Activated CD8-positive, alpha-beta T cell treated with anti-CD3 and anti-CD28 coated beads for 36 hours (primary cell): ENCODE measurements around the gene ARPIN. TPM values are rescaled to one million over a fixed set of nuclear protein-coding genes. Genes with fewer than 3 reads are reported as not detected.
"Not testable (repeated sequence)": the region's sequence is repeated elsewhere in the genome, so short reads cannot be mapped to it uniquely, and the experiment has no call there.

Experiments used
- ATAC-seq: fragments of 200-7000 bp; cut with Tn5 transposase; one replicate; pipeline ENCODE4 v1.10.0; 2021; ENCODE audit warnings: mild to moderate bottlenecking, moderate library complexity
- CTCF ChIA-PET: fragments of 350-600 bp; sonication (Branson Sonifier 250); formaldehyde crosslinking; loops from one replicate; lab custom pipeline; 2021; ENCODE audit warnings: antibody characterized with exemption; lab: Charles Lee
- POLR2A ChIA-PET: fragments of 350-600 bp; sonication (Branson Sonifier 250); formaldehyde crosslinking; loops from one replicate; lab custom pipeline; 2021; ENCODE audit warnings: antibody characterized with exemption; lab: Charles Lee
- DNase-seq: peaks from one replicate; pipeline ENCODE4 v3.0.0-alpha.2; 2020
- H3K27ac Mint-ChIP-seq: one replicate; pipeline ENCODE4 v1.8.0; 2021; ENCODE audit warnings: mild to moderate bottlenecking, mixed read lengths
- H3K27me3 Mint-ChIP-seq: one replicate; pipeline ENCODE4 v1.8.0; 2021; ENCODE audit warnings: mixed read lengths
- H3K36me3 Mint-ChIP-seq: one replicate; pipeline ENCODE4 v1.8.0; 2021; ENCODE audit warnings: low read depth, mixed read lengths
- H3K4me1 Mint-ChIP-seq: one replicate; pipeline ENCODE4 v1.8.0; 2021; ENCODE audit warnings: low read depth, mixed read lengths
- H3K4me3 Mint-ChIP-seq: one replicate; pipeline ENCODE4 v1.8.0; 2021; ENCODE audit warnings: mild to moderate bottlenecking, moderate library complexity, mixed read lengths
- H3K9me3 Mint-ChIP-seq: one replicate; pipeline ENCODE4 v1.8.0; 2021; ENCODE audit warnings: mixed read lengths
- CTCF ChIP-seq: fragments of 200-600 bp; IDR thresholded peaks from one replicate; pipeline ENCODE4 v1.8.0; 2022; ENCODE audit warnings: antibody characterized with exemption, mild to moderate bottlenecking
- intact Hi-C: fragments of 100-400 bp; cut with micrococcal nuclease; formaldehyde crosslinking; loops from one replicate; pipeline ENCODE4 v1.10.0; 2022
- total RNA-seq, 2 experiments: library from RNA; stranded (reverse); gene quantifications; one replicate each; pipeline ENCODE4 v1.2.3, GENCODE V29; 2021

Gene ARPIN
- total RNA-seq, 2 experiments from 2014 or later = not detected

GRCh38 chr15:89893696-89894447 is 18.9 kb downstream of the ARPIN start, which contains the start of gene AP3S2:
Gene AP3S2 (minus strand): TSS chr15:89893994. CDS start chr15:89893949, 45 bp downstream.
- intact Hi-C loops = loop anchor here (5.0 to 10.0 kb wide), 3 partner anchors 111 to 203 kb away; partner anchors contain the start of gene ZNF710
- ATAC-seq = peak; percentile 95
- ChIA-PET CTCF (interaction anchor here (1.0 to 1.9 kb wide), 8 partner anchors 17 to 188 kb away, joined by 3 to 14 read pairs (median 4); partner anchors contain the start of gene ARPIN), POLR2A (interaction anchor here (0.5 to 2.0 kb wide), 28 partner anchors 11 to 514 kb away, joined by 3 to 14 read pairs (median 4); partner anchors contain the start of genes ARPIN and IDH2)
- DNase-seq = peak; percentile 93
- no peaks in the 10 kb centered on the region for H3K27me3 Mint-ChIP-seq
- peak within 1 kb of the TSS; percentile 99 for H3K27ac Mint-ChIP-seq
- peaks cover 28% of the 10 kb centered on the region for H3K4me1 Mint-ChIP-seq
- H3K9me3 Mint-ChIP-seq = no peaks in the 10 kb centered on the region
- H3K36me3 Mint-ChIP-seq = peaks cover 7% of the 10 kb centered on the region
- peak within 1 kb of the TSS; percentile 100 for H3K4me3 Mint-ChIP-seq
- TF ChIP-seq CTCF = no peak

GRCh38 chr15:89893027-89893426 is 19.7 kb downstream of the ARPIN start:
- ChIA-PET POLR2A (interaction anchor here (0.8 to 1.5 kb wide), 3 partner anchors 19 to 209 kb away, joined by 3 to 5 read pairs (median 3); partner anchors contain the start of gene IDH2), CTCF (interaction anchor here (1.6 kb wide), 1 partner anchor 17 kb away, joined by 4 read pairs; no protein-coding TSS in a partner anchor)
- peak overlapping the region; percentile 100 for H3K4me3 Mint-ChIP-seq
- TF ChIP-seq CTCF = no peak
- DNase-seq = no peak
- intact Hi-C loops = loop anchor here (5.0 to 10.0 kb wide), 3 partner anchors 112 to 204 kb away; partner anchors contain the start of gene ZNF710
- peaks cover 28% of the 10 kb centered on the region for H3K4me1 Mint-ChIP-seq
- peaks cover 14% of the 10 kb centered on the region for H3K36me3 Mint-ChIP-seq
- no peaks in the 10 kb centered on the region for H3K9me3 Mint-ChIP-seq
- no peaks in the 10 kb centered on the region for H3K27me3 Mint-ChIP-seq
- no peak for ATAC-seq
- H3K27ac Mint-ChIP-seq = peak overlapping the region; percentile 99

DNA sequence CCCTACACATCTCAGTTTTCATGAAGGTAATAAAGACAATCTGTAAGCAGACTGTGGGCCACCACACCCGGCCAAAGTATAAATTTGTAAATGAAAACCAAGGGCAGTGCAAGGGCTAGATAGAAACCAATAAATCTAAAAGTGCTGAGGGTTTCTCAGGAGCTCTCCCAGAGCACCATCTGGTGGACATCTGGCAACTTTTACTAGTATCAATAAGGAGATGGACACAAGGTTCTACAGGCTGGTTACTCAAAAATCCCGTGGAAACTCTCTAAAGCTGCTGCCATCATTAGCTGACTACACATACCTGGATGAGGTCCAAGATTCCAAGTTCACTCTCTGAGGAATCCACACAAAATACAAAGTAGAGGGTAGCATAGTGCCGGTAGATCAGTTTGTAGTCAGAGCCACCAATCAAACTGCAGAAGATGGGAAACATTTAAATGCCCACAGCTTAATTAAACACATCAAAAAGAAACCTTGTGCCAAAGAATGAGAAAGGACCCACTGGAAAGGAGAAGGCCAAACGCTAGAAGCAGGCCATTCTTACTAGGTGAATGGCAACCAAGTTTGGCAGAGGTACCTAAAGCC is 24.4 kb downstream of the ARPIN start:
- Mint-ChIP-seq H3K4me3 (no peak overlapping the region), H3K9me3 (no peaks in the 10 kb centered on the region), H3K27me3 (no peaks in the 10 kb centered on the region), H3K4me1 (peaks cover 17% of the 10 kb centered on the region), H3K27ac (no peak overlapping the region), H3K36me3 (peaks cover 18% of the 10 kb centered on the region)
- CTCF ChIA-PET = interaction anchor here (0.6 to 5.8 kb wide), 7 partner anchors 10 to 183 kb away, joined by 3 to 61 read pairs (median 8); no protein-coding TSS in a partner anchor
- ATAC-seq (no peak), DNase-seq (no peak)
- POLR2A ChIA-PET = interaction anchor here (1.3 to 1.4 kb wide), 2 partner anchors 11 to 191 kb away, joined by 3 to 6 read pairs; no protein-coding TSS in a partner anchor
- TF ChIP-seq CTCF = peak; percentile 15
- intact Hi-C loops = no loop called here

DNA sequence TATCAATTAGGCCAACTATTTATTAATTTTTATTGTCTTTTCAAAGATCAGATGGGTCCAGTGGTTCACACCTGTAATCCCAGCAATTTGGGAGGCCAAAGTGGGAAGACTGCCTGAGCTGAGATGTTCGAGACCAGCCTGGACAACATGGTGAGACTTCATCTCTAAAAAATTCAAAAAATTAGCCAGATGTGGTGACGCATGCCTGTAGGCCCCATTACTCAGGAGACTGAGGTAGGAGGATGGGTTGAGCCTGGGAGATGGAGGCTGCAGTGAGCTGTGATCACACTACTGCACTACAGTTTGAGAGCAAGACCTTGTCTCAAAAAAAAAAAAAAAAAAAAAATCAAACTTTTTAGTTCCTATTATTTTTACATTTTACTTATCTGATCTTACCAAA is 27.1 kb downstream of the ARPIN start:
- DNase-seq (no peak), ATAC-seq (no peak)
- Mint-ChIP-seq H3K4me3 (no peak overlapping the region), H3K9me3 (no peaks in the 10 kb centered on the region), H3K27me3 (no peaks in the 10 kb centered on the region), H3K4me1 (peaks cover 3% of the 10 kb centered on the region), H3K36me3 (peaks cover 13% of the 10 kb centered on the region), H3K27ac (no peak overlapping the region)
- ChIA-PET CTCF (interaction anchor here (5.8 kb wide), 1 partner anchor 10 kb away, joined by 61 read pairs; no protein-coding TSS in a partner anchor), POLR2A (interaction anchor here (1.1 kb wide), 1 partner anchor 135 kb away, joined by 3 read pairs; no protein-coding TSS in a partner anchor)
- intact Hi-C loops = no loop called here
- TF ChIP-seq CTCF = no peak

DNA sequence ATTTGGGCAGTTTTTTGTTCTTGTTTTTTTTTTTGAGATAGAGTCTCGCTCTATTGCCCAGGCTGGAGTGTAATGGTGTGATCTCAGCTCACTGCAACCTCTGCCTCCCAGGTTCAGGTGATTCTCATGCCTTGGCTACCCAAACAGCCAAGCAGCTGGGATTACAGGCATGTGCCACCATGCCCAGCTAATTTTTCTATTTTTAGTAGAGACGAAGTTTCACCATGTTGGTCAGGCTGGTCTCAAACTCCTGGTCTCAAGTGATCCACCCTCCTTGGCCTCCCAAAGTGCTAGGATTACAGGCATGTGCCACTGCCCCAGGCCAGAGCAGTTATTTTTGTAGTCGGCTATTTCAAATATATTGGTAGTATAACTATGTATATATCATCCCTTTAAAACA is 27.6 kb downstream of the ARPIN start:
- ATAC-seq, H3K9me3 Mint-ChIP-seq, H3K27ac Mint-ChIP-seq, H3K27me3 Mint-ChIP-seq, H3K4me3 Mint-ChIP-seq, H3K4me1 Mint-ChIP-seq, POLR2A ChIA-PET, intact Hi-C loops, DNase-seq: not testable (repeated sequence)
- H3K36me3 Mint-ChIP-seq = peaks cover 13% of the 10 kb centered on the region
- CTCF ChIA-PET = interaction anchor here (5.8 kb wide), 1 partner anchor 9 kb away, joined by 61 read pairs; no protein-coding TSS in a partner anchor
